ENCODE measurements around the gene SPTBN4. TPM values are rescaled to one million over a fixed set of nuclear protein-coding genes. Genes with fewer than 3 reads are reported as not detected.
A peak's percentile ranks its signal among the peaks of the same experiment; 100 is the strongest.

SPTBN4 gene
- total and polyA plus RNA-seq, 10 of the 15 experiments (the other 5 are each of a cell fraction or from before 2014, with no cell fraction given), result 0.04 to 1.1 (median 0.34) TPM; not detected in 1

DNA sequence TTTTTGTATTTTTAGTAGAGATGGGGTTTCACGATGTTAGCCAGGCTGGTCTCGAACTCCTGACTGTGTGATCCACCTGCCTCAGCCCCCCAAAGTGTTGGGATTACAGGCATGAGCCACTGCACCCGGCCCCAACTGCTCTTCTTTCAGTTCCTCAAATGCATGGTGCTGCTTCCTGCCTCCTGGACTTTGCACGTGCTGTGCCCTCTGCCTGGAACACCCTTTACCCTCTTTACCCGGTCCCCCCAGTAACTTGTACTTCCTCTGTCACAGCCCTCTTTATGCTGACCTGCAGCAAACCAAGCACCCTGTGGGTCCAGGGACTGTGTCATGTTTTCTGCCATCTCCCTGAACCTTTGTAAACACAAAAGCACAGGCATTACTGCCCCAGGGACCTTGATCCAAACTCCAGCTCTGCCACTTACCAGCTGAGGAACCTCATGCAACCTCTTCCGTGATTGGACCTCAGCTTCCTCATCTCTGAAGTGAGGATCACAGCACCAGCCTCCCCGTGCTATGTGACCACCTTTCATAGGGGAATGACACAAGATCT is 5.1 kb upstream of the SPTBN4 start:
- SMC1A ChIA-PET (ENCODE audit: uncharacterized antibody, unreplicated experiment), result interaction anchor here (0.7 to 0.8 kb wide), 3 partner anchors 36 to 187 kb away, joined by 3 to 4 read pairs (median 4); partner anchors contain the start of gene SERTAD1
- Histone ChIP-seq H3K9ac (ENCODE audit: control insufficient read depth, insufficient read depth, low read length) (peak overlapping the region; percentile 24; the same call in 1 of the 2 replicates), H3K27ac (ENCODE audit: control insufficient read depth, insufficient read depth) (peak overlapping the region; percentile 5; the same call in 1 of the 2 replicates), H3K9me3 (replicated peaks; ENCODE audit: control insufficient read depth, insufficient read depth, low read length) (no peaks in the 10 kb centered on the region), H4K20me1 (ENCODE audit: control insufficient read depth, insufficient read depth) (no peaks in the 10 kb centered on the region), H2AFZ (ENCODE audit: control insufficient read depth, low read depth, low read length) (peak overlapping the region; percentile 37), H3K36me3 (ENCODE audit: control insufficient read depth in 2 of 2, insufficient read depth in 2 of 2, low read length in 1 of 2) (no peaks in the 10 kb centered on the region), H3K4me3 (no peak overlapping the region), H3K4me2 (ENCODE audit: control insufficient read depth, insufficient read depth) (peak overlapping the region; percentile 54), H3K27me3 (replicated peaks in 1 of 2; ENCODE audit: control insufficient read depth in 2 of 2, insufficient read depth in 2 of 2, low read length in 1 of 2) (peaks cover 0 to 2% of the 10 kb centered on the region in 2 experiments; a peak in 2 of 4 replicates), H3K4me1 (ENCODE audit: control insufficient read depth, insufficient read depth, low read length) (peaks cover 31% of the 10 kb centered on the region), H3K79me2 (ENCODE audit: control insufficient read depth, insufficient read depth, low read length) (no peaks in the 10 kb centered on the region)
- RAD21 ChIA-PET (ENCODE audit: unreplicated experiment), result interaction anchor here (4.6 kb wide), 1 partner anchor 41 kb away, joined by 26 read pairs; no protein-coding TSS in a partner anchor
- ATAC-seq (peak; percentile 22), FAIRE-seq (peak; percentile 68), DNase-seq (ENCODE audit: low read depth, low spot score) (peak; percentile 61)
- POLR2A ChIA-PET, result interaction anchor here (0.6 to 1.1 kb wide), 3 partner anchors 18 to 154 kb away, joined by 3 to 5 read pairs (median 4); partner anchors contain the start of gene SERTAD3
- CTCF ChIA-PET, result interaction anchor here (1.4 to 4.7 kb wide), 7 partner anchors 18 to 173 kb away, joined by 3 to 67 read pairs (median 4); partner anchors contain the start of genes SERTAD1 and SERTAD3
- WGBS (ENCODE audit: insufficient coverage, insufficient replicate concordance, low lambda C conversion rate, missing lambda C conversion rate), result 10% methylated on average over 7 of the region's 7 CpGs
- in situ Hi-C loops (cut with MboI) (no loop called here), intact Hi-C loops (cut with micrococcal nuclease; ENCODE audit: unreplicated experiment) (no loop called here)
- BruUV-seq (replicated peaks), result no TSS peak
- TF ChIP-seq BCL11A (IDR thresholded peaks at IDR 0.05; ENCODE audit: low read depth, low read length) (0 out of 2 replicates have a peak, but pooled peaks have one; percentile 17), TCF3 (IDR thresholded peaks at IDR 0.05; ENCODE audit: borderline replicate concordance, insufficient read depth, low read depth, low read length) (0 out of 2 replicates have a peak, but pooled peaks have one; percentile 17), MEF2B (IDR thresholded peaks at IDR 0.05; ENCODE audit: partially characterized antibody, poor library complexity, severe bottlenecking) (peak; percentile 42), IKZF1 (conservative IDR thresholded peaks at IDR 0.05) (peak; percentile 93), IRF4 (IDR thresholded peaks at IDR 0.05; ENCODE audit: low read depth, low read length) (peak; percentile 67; the same call in 1 of the 2 replicates), NBN (IDR thresholded peaks at IDR 0.05) (peak; percentile 70; the same call in 1 of the 2 replicates), DPF2 (IDR thresholded peaks at IDR 0.05) (peak; percentile 88), ZNF217 (IDR thresholded peaks at IDR 0.05) (peak; percentile 92), HDGF (IDR thresholded peaks at IDR 0.05) (0 out of 2 replicates have a peak, but pooled peaks have one; percentile 37), FOXK2 (IDR thresholded peaks at IDR 0.05) (peak; percentile 30; the same call in 1 of the 2 replicates), BHLHE40 (IDR thresholded peaks at IDR 0.05; ENCODE audit: borderline replicate concordance in 1 of 2, low read depth in 2 of 2, low read length in 1 of 2) (peak; percentile 94 to 98), MYC (IDR thresholded peaks at IDR 0.05; ENCODE audit: insufficient read depth, insufficient read length, insufficient replicate concordance, low read length, severe bottlenecking) (peak; percentile 24), RAD51 (IDR thresholded peaks at IDR 0.05) (0 out of 2 replicates have a peak, but pooled peaks have one; percentile 16), IKZF2 (IDR thresholded peaks at IDR 0.05) (peak; percentile 94 to 97), EED (IDR thresholded peaks at IDR 0.05; ENCODE audit: low read depth) (peak; percentile 77), SPI1 (IDR thresholded peaks at IDR 0.05; ENCODE audit: borderline replicate concordance, insufficient read depth, low read depth, low read length) (peak; percentile 90)
- TF ChIP-seq, protein P1, sequence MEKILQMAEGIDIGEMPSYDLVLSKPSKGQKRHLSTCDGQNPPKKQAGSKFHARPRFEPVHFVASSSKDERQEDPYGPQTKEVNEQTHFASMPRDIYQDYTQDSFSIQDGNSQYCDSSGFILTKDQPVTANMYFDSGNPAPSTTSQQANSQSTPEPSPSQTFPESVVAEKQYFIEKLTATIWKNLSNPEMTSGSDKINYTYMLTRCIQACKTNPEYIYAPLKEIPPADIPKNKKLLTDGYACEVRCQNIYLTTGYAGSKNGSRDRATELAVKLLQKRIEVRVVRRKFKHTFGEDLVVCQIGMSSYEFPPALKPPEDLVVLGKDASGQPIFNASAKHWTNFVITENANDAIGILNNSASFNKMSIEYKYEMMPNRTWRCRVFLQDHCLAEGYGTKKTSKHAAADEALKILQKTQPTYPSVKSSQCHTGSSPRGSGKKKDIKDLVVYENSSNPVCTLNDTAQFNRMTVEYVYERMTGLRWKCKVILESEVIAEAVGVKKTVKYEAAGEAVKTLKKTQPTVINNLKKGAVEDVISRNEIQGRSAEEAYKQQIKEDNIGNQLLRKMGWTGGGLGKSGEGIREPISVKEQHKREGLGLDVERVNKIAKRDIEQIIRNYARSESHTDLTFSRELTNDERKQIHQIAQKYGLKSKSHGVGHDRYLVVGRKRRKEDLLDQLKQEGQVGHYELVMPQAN (conservative IDR thresholded peaks at IDR 0.05), result peak; percentile 13; the same call in 1 of the 2 replicates
- TF ChIP-seq, protein P2, sequence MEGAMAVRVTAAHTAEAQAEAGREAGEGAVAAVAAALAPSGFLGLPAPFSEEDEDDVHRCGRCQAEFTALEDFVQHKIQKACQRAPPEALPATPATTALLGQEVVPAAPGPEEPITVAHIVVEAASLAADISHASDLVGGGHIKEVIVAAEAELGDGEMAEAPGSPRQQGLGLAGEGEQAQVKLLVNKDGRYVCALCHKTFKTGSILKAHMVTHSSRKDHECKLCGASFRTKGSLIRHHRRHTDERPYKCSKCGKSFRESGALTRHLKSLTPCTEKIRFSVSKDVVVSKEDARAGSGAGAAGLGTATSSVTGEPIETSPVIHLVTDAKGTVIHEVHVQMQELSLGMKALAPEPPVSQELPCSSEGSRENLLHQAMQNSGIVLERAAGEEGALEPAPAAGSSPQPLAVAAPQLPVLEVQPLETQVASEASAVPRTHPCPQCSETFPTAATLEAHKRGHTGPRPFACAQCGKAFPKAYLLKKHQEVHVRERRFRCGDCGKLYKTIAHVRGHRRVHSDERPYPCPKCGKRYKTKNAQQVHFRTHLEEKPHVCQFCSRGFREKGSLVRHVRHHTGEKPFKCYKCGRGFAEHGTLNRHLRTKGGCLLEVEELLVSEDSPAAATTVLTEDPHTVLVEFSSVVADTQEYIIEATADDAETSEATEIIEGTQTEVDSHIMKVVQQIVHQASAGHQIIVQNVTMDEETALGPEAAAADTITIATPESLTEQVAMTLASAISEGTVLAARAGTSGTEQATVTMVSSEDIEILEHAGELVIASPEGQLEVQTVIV (IDR thresholded peaks at IDR 0.05; ENCODE audit: borderline replicate concordance, partially characterized antibody), result no peak
